Pons (tissue), 1 donor: ENCODE results near the gene FOXD1.

Experiments used
- DNase-seq: peaks from one replicate; pipeline ENCODE4 v3.0.0-alpha.2; 2016; ENCODE audit warnings: low spot score

Gene FOXD1

DNA sequence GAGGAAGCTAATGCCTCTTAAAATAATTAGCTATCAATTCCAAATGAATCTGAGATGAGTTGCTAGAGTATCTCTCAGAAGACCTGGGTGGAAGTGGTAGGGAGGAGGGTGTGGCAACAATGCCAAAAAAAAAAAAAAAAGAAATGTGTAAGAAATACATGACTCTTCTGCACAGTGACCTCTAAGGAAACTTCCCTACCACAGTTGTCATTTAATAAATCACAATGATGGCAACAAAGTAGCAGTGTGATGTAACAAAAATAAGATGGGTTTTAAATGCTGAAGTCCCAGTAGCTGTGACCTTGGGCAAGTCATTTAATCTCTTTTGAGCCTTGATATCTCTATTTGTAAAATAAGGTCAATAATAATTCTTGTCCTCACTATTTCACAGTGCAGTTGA, 7.2 kb downstream of the FOXD1 start:
- no peak for DNase-seq

DNA sequence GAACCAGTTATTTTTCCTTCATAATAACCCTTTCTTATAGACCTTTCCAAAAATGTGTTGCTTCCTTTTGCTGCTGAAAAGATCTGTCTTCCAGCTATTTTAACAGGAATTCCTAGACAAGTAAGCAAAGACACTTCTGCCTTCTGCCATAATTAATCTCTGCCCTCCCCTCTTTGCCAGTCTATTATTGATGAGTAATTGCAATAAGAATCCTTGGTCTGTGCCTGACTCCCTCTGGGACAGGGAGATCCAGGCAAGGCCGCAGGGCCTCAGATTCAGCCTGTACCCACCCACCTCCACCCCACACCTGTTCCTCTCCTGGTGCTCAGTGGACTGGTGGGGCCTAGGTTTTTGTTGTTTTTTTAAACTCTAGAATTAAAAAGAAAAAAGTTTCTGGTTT, 8.3 kb downstream of the FOXD1 start:
- no peak for DNase-seq

DNA sequence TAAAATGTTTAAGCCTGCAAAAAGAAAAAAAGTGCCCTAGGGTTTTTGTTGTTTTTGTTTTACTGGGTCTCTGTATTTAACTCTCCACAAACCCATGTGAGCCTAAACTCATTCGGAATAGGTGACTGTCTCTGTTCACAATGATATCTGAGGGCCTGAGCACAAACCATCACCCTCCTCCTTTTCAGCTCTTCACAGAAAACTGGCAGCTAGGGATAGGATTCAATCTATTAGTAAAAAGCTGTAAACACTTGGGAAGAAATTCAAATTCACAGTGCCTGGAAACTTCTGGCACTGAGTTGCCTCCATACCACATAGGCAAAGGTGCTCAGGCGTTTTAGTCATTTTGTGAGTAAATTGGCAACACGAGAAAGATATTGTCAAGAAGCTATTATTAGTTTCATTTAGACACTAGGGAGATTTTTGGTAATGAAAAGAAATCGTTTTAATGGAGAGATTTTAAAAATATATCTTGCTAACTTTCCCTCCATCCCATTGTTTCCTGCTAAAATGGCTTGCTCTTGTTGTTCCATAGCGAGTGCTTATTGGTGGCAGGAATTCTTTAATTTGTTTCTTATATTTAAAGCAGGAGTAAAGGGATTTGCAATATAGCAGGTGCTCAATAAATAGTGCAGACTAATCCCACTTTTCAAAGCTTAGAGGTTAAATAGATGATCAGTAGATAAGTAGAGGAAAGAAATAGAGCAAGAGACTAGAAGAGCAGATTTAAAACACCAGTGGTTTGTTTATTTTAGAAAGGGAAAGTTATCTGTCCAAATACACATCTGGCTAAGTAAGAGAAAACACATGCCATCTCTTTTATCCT, 9.7 kb downstream of the FOXD1 start:
- no peak for DNase-seq

DNA sequence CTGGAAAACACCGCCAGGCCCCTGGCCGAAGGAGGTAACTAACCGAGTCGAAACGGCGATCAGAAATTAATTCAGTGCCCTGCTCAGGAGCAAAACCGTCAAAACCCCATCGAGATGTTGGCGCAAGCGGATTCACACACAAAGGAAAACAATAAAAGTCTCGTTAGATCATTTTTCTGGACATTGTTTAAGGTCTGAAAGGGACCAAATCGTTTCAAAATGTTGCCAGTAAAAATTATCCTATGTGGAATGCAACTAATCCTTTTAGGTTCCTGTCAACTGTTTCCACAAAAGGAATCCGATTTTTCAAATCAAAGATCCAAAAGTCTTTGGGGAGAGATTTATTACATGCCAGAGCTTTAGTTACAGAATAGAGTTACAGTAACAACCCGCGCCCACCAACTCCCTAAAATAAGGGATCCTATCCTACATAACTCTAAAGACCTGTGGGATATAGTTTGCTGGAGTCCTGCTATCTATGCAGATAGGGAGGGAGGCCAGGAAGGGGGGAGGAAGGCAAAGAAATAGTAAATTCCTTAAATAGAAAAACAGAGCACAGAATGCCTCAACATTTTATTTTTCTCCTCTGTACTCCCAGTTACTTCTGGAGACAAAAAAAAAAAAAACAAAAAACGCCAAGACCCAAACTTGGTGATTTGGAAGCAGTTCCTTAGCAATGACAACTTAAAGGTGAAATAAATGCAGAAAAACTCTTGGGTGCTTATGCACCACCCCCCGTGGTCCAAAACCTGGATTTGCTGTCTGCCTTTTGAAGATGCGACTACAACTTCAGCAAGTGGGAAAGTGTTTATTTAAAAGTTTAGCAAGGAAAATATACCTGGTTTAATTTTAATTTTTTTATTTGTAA, 10.6 kb downstream of the FOXD1 start:
- DNase-seq, result no peak

DNA sequence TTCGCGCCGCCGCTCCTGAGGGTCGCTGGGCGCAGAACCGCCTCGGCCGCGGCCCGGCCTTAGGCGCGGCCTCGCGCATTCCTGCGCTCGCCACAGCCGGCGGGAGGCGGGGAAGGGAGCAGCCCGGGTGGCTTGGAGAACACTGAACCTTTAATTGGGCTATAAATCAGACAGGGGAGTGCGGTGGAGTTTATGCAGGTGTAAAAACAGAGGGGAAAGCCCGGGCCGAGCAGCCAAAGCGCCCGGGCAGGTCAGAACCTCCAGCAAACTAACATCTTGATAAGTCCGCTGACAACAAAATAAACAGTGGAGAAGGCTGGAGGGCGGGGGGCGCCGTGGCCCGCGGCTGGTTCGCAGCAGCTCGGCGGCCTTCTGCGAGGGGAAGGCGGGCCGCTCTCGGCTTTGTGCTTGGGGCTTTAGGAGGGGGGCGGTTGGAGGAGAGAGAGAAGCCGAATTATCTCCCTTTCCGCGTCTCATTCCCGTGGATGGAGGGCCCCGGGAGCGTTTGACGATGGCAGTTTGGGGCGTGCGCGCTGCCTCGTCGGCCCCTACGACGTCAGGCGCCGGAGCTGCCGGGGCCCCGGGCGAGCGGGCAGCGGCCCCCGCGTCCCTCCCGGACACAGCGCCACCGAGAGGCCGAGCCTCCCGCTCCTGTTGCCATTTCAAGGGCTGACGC, 11.3 kb downstream of the FOXD1 start:
- no peak for DNase-seq

DNA sequence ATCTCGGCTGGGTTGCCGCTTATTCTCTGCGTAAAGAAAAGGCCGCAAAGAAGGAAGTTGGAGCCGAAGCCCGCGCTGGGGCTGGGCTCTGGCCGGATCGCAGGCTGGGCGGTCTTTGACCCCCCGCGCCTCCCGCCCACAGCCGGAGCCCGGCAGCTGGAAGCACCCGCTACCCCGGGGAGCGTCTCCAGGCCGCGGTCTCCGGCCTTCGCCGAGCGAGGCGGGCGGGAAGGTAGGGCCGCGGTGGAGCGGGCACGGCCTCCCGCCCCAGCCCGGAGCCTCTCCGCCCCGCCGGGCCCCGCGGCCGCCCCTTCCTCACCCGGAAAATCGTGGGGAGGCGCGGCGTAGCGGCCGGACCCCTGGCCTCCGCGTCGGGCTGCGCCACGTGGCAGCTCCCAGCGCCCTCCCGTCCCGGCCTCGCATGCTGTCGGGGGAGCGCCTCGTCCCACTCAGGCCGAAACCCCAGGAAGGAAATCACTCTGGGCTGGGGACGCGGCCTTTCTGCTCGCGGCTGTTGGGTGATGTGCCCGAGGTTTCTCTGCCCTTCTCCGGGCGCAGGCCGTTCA, 12.0 kb downstream of the FOXD1 start:
- DNase-seq, result no peak

DNA sequence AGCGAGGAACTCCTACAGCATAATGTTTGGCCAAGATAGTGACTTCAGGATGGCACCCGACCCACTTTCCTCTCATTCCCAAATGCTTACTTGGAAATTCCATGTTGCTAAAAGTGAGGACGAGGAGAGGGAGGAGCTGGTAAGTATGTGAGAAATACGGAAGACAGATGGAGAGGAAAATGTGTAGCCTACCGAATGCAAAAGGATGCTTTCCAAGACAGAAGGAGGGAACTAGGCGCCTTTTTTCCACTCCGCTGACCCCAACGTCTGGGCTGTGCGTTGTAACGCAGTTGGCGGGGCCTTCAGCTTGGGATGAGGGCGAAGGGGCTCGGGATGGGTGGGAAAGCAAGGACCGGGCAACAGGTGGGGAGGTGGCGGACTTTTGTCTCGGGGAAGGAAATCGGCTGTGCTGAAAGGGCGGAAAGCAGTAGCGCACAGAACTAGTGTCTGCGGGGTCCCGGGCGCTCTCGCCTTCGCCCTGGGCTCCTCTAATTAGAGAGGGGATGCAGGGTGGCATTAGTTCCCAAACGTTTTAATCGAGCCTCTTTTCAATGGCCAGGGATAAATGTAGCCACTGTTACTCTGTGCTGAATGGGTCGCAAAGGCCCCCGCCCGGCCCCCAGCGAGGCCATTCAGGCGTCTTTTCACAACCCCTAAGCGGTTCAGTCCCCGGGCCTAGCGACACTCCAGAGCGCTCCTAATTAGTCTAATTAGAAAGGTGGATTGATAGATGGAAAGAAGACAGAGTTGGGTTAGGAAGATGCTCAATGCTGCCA, 12.6 kb downstream of the FOXD1 start:
- DNase-seq, result no peak

DNA sequence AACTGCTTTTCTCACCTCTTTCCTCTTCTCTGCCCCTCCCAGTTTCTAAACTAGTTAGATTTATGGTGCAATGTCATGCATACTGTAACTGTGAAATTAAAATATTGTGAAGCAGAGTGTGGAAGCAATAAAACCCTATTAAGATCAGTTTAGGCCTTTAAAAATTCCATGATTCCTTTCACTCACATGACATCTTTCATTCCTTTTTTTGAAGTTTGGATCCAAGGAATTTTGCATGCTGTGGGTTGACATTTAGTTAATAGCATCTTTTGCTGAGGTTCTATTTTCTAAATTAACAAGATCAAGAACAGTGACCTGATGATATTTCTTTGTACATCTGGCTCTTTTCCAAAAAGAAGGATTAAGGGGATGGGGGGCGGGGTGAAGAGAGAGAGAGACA, 13.7 kb downstream of the FOXD1 start:
- no peak for DNase-seq

DNA sequence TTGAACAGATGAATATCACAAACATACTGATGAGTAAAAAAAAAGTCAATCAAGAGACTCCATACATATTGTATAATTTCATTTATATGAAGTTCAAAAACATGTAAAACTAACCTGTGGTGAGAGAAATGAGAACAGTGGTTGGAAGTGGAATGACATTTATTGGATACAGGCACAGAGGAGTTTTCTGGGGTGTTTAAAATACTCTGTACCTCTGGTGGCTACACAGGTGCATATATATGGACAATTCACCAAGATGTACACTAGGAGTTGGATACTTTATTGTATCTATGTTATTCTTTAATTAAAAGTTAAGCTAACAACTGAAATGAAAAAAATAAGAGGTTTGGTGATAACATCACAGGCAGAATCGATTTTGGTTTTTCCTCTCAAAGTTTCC, 14.1 kb downstream of the FOXD1 start:
- DNase-seq, result no peak

DNA sequence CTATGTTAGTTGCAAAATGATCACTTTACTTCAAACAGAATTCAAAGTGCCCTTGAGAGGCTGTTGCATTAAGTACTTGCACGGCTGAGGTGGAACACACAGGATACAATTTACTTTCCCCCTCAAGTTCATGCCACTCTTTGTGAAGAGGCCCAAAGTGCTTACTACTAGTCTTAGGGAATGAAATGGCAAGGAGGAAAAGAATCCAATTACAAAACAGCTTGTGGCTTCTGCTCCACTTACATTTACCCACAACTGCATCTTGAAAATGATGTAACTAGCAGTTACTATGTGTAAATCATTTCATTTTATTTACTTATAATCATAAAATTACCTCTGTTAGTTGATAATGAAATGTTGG, 14.6 kb downstream of the FOXD1 start:
- DNase-seq, result no peak

DNA sequence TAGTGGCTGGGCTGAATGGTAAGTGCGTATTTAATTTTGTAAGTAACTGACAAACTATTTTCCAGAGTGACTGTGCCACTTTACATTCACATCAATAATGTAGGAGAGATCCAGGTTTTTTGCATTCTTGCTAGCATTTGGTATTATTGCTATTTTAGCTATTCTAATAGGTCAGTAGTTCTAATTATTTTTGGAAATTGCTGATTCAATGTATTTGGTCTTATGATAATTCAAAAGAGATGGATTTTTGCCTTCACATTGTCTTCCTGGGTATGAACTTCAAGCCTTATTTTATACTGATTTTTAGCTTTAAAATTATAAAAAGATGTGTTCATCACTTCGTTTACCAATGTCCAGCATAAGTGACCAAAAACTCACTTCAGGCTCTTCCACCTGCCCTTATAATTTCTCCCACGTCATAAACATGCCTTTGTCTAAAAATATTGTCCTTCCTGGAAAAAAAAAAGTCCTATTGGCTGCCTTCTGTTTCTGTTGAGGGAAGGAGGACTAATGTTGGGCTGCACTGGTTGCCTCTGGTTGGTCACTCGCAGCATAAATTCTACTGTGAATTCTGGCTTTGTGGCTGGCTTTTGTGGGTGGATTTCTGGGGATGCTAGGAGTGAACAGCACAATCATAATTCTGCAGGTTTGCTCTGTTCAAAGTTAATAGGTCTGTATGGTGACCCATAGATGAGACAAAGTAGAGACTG, 15.2 kb downstream of the FOXD1 start:
- DNase-seq, result no peak

DNA sequence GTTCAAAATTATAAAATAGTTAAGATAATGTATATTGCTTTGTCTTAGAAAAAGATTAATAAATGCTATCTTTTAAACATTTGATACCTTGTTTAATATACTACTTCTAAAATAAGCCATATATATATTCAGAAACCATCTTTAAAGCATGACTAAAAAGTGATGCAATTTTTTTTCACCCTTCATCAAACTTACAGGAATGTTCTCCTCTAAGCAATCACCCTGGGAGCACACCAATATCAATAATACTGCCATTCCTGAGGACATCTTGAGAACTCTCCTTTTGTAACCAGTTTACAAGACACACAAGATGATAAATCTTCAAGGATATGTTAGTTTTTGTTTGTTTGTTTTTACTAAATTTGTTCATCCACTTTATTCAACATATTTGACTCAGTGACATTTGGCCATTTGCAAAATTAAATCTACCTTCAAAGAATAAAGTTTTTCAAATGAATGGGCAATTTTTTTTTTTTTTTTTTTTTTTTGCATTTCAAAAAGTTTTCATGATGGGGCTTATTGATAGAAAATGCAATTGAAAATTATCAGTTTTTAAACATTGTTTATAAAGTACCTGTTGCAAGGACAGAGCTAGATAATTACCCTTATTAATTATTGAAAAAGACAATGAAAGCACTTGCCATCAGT, 17.2 kb downstream of the FOXD1 start:
- DNase-seq, result no peak

DNA sequence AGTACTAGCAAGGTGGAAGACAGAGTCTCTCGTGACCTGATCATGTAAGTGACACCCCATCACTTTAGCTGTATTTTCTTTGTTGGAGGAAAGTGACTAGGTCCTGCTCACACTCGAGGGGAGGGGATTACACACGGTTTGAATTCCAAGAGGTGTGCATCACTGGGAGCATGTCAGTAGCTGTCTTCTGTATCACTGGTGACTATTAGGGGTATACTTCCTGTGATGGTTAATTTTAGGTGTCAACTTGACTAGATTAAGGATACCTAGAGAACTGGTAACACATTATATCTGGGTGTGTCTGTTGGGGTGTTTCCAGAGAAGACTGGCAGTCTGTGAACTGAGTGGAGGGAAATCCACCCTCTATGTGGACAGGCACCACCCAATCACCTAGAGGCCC, 22.5 kb downstream of the FOXD1 start:
- DNase-seq, result no peak

DNA sequence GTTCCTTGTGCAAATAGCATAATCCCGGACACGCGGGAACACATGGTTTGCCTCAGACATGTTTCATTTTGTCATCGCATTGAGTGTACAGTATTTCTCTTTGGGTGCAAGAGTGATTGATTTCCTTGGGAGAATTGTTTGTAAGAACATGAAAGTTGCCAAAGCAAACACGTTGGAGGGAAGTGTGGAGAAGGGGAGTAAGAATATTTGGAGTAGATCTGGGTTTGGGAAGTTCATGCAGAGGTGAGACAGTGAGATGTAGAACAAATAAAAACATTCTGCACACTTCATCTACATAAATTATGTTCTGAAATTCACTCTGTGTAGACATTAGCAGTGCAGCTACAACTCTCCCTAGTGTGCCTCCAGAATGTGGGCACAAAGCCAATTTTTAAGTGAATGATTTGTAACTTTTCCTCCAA, 24.0 kb downstream of the FOXD1 start:
- DNase-seq, result no peak

DNA sequence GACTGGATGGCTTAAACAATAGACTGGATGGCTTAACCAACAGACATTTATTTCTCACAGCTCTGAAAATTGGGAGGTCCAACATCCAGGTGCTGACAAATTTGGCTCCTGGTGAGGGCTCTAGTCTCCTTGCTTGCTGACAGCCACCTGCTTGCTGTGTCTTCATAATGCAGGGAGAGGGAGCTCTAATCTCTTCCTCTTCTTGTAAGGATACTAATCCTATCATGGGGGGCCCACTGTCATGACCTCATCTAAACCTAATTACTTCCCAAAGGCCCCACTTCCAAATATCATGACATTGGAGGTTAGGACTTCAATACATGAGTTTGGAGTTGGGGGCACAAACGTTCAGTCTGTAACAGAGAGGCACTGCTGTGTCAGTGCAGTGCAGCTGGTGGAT, 26.4 kb downstream of the FOXD1 start:
- no peak for DNase-seq

DNA sequence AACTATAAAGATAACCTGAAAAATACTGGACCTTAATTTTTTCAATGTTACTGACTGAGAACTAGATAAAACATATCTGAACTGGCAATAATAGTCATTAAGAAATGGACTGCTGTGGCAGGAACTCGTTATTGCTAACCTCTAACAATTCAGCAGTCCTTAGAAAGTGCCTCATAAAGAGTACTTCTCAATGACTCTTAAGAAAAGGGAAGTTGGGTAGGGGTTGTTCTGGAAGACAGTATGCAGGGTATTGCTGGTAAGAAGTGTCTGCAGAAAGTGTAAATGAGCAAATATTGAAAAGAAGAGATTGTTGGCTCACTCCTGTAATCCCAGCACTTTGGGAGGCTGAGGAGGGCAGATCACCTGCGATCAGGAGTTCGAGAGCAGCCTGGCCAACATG, 27.9 kb downstream of the FOXD1 start:
- no peak for DNase-seq

DNA sequence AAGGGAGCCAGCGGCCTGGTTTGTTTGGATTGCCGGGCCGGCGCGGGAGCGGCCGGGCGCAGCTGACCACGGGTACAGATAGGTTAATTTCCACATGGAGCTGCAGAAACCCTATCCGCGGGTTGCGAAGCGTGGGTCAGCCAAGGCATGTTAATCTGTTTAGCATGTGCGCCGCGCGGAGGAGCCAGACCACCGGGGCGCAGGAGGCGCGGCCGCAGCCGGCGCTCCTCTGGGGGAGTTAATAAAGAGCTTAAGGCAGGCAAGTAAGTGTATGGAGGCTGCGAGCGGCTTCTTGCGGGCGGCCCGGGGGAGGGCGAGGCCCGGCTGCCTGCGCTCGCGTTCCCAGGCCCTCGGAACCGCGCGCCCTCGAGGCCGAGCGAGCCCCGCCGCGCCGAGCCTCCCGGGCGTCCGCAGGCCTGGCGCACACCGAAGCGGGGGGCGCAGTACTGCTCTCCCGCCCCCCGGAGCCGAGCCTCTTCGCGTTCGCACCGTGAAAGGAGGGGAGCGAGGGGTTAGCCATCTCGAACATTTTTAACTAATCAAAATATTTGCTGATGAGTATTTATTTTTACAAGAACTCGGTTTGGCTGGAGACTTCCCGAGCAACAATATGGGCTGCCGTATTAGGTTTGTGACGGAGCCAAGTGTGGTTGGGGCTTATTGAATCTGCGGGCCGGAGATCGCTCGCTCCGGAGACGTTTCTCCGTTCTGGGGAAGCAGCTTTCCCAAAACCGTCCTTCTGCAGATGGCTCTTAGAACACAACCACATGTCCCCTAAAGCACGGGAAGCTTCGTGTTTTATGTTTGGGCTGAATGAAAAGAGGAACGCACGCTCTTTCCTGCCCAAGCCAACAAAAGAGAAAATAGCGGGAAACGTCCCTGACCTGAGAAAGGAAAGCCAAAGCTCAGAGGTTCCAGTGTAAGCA, 28.8 kb downstream of the FOXD1 start:
- DNase-seq, result no peak

DNA sequence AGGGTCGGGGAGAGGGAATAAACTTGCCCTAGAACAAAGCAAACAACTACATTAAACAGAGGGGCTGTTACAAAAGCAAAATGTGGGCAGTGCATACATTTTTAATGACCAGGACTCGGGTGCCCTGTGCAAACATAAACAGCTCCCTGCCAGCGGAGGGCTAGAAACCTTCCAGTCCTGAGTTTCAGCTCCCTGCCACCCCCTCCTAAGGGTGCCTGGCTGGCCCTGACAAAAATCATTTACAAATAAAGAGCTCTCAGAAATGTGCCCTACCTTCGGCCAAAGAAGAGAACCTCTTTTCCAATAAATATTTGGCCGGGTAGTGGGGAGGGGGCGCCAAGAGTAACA, 29.5 kb downstream of the FOXD1 start:
- no peak for DNase-seq

DNA sequence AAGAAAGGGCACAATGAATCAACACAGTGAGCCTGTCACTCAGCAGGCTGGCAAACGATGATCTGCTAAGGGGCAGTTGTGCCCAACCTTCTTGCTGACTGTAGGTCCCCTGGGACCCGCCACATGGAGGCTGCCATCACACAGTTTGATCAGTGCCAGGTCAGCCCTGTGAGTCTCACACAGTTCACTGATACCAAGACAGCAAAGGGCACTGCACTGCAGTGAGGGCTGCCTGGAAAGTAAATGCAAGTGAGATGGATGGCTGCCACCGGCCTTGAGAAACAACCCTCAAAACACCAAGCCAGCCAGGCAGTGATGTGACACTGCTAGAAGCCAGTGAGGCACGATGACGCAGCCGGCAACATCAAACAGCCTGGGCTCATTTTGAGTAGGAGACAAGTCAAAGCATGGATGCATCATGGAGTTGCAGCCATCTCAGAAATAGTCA, 30.3 kb downstream of the FOXD1 start:
- DNase-seq, result no peak
